H9 (cell line): ENCODE measurements around the gene MAST2. TPM values are rescaled to one million over a fixed set of nuclear protein-coding genes. Genes with fewer than 3 reads are reported as not detected.

Experiments
- DNase-seq: peaks from one replicate; pipeline ENCODE4 v3.0.0-alpha.2; 2017
- H2AFZ ChIP-seq: one replicate; pipeline ENCODE4 v1.6.1; 2013; ENCODE audit warnings: mild to moderate bottlenecking, low read length, control low read depth, moderate library complexity
- H2AK5ac ChIP-seq: 2 replicates; pipeline ENCODE4 v1.6.1; 2013; ENCODE audit warnings: low read length, control low read depth, mixed read lengths; ENCODE audit not compliant: insufficient read length
- H2BK120ac ChIP-seq: one replicate; pipeline ENCODE4 v1.6.1; 2013; ENCODE audit warnings: low read depth, mild to moderate bottlenecking, low read length, control low read depth, inconsistent platforms; ENCODE audit not compliant: poor library complexity, severe bottlenecking
- H2BK12ac ChIP-seq: 2 replicates; pipeline ENCODE4 v1.6.1; 2013; ENCODE audit warnings: low read length, control low read depth, mixed read lengths, low read depth; ENCODE audit not compliant: insufficient read length
- H2BK15ac ChIP-seq: 2 replicates; pipeline ENCODE4 v1.6.1; 2013; ENCODE audit warnings: low read depth, low read length, control low read depth
- H2BK20ac ChIP-seq: one replicate; pipeline ENCODE4 v1.6.1; 2013; ENCODE audit warnings: low read depth, mild to moderate bottlenecking, low read length, control low read depth, inconsistent platforms; ENCODE audit not compliant: poor library complexity, severe bottlenecking
- H2BK5ac ChIP-seq: 2 replicates; pipeline ENCODE4 v1.6.1; 2013; ENCODE audit warnings: low read length, control low read depth, mixed read lengths; ENCODE audit not compliant: insufficient read length
- H3K14ac ChIP-seq: 2 replicates; pipeline ENCODE4 v1.6.1; 2013; ENCODE audit warnings: low read length, control low read depth; ENCODE audit not compliant: insufficient read depth
- H3K18ac ChIP-seq: 2 replicates; pipeline ENCODE4 v1.6.1; 2013; ENCODE audit warnings: low read depth, mild to moderate bottlenecking, mixed read lengths, low read length, control low read depth; ENCODE audit not compliant: insufficient read length
- H3K23ac ChIP-seq: 2 replicates; pipeline ENCODE4 v1.6.1; 2013; ENCODE audit warnings: low read length, control low read depth, mixed read lengths, low read depth; ENCODE audit not compliant: insufficient read length
- H3K23me2 ChIP-seq: 2 replicates; pipeline ENCODE4 v1.6.1; 2013; ENCODE audit warnings: low read depth, mild to moderate bottlenecking, mixed read lengths, low read length, control low read depth; ENCODE audit not compliant: insufficient read length, poor library complexity, severe bottlenecking
- H3K27ac ChIP-seq: 2 replicates; pipeline ENCODE4 v1.5.1; 2013; ENCODE audit warnings: low read length, control low read depth, mixed read lengths, low read depth; ENCODE audit not compliant: insufficient read length
- H3K27me3 ChIP-seq: 2 replicates; pipeline ENCODE4 v1.6.1; 2013; ENCODE audit warnings: low read length, control low read depth, inconsistent platforms; ENCODE audit not compliant: insufficient read depth
- H3K4ac ChIP-seq: 2 replicates; pipeline ENCODE4 v1.6.1; 2013; ENCODE audit warnings: low read depth, mild to moderate bottlenecking, control low read depth, inconsistent platforms, low read length, moderate library complexity
- H3K4me1 ChIP-seq: 2 replicates; pipeline ENCODE4 v1.6.1; 2013; ENCODE audit warnings: low read length, control low read depth, inconsistent platforms; ENCODE audit not compliant: insufficient read depth
- H3K4me2 ChIP-seq: 2 replicates; pipeline ENCODE4 v1.6.1; 2013; ENCODE audit warnings: low read length, control low read depth, mixed read lengths; ENCODE audit not compliant: insufficient read length, insufficient read depth
- H3K56ac ChIP-seq: 2 replicates; pipeline ENCODE4 v1.6.1; 2013; ENCODE audit warnings: low read depth, mild to moderate bottlenecking, mixed read lengths, low read length, control low read depth; ENCODE audit not compliant: insufficient read length
- H3K79me1 ChIP-seq: 2 replicates; pipeline ENCODE4 v1.6.1; 2013; ENCODE audit warnings: low read depth, mild to moderate bottlenecking, moderate library complexity, low read length, control low read depth, inconsistent platforms; ENCODE audit not compliant: insufficient read depth, poor library complexity, severe bottlenecking
- H3K79me2 ChIP-seq: 2 replicates; pipeline ENCODE4 v1.6.1; 2013; ENCODE audit warnings: low read length, control low read depth, inconsistent platforms; ENCODE audit not compliant: insufficient read depth
- H3K9ac ChIP-seq: 2 replicates; pipeline ENCODE4 v1.6.1; 2013; ENCODE audit warnings: low read length, control low read depth, mixed read lengths; ENCODE audit not compliant: insufficient read length; ENCODE audit errors: extremely low read depth
- H3K9me3 ChIP-seq: one replicate; pipeline ENCODE4 v1.6.1; 2013; ENCODE audit warnings: low read depth, low read length, inconsistent platforms; ENCODE audit not compliant: control insufficient read depth
- H3T11ph ChIP-seq: one replicate; pipeline ENCODE4 v1.6.1; 2013; ENCODE audit warnings: mild to moderate bottlenecking, low read length, control low read depth, inconsistent platforms
- H4K20me1 ChIP-seq: one replicate; pipeline ENCODE4 v1.6.1; 2013; ENCODE audit not compliant: control insufficient read depth, insufficient read length, insufficient read depth
- H4K5ac ChIP-seq: 2 replicates; pipeline ENCODE4 v1.6.1; 2013; ENCODE audit warnings: low read depth, mild to moderate bottlenecking, mixed read lengths, low read length, control low read depth; ENCODE audit not compliant: insufficient read length
- H4K8ac ChIP-seq: replicated peaks from 2 replicates; pipeline ENCODE4 v1.6.1; 2013; ENCODE audit warnings: low read length, control low read depth, mixed read lengths, low read depth; ENCODE audit not compliant: insufficient read length
- H4K91ac ChIP-seq: 2 replicates; pipeline ENCODE4 v1.6.1; 2013; ENCODE audit warnings: low read depth, mild to moderate bottlenecking, moderate library complexity, mixed read lengths, low read length, control low read depth; ENCODE audit not compliant: insufficient read length
- H3K27ac Mint-ChIP-seq, 3 experiments: 2 replicates in 2 of 3; 3 replicates in 1 of 3; pipeline ENCODE4 v1.8.0; 2020 to 2021; ENCODE audit warnings: mixed read lengths in 3 of 3, mild to moderate bottlenecking in 1 of 3, moderate library complexity in 1 of 3
- H3K27me3 Mint-ChIP-seq: 2 replicates; pipeline ENCODE4 v1.8.0; 2021; ENCODE audit warnings: low read depth, mild to moderate bottlenecking, moderate library complexity, mixed read lengths
- H3K36me3 Mint-ChIP-seq, 3 experiments: 2 replicates in 2 of 3; 3 replicates in 1 of 3; pipeline ENCODE4 v1.8.0; 2020 to 2021; ENCODE audit warnings: low read depth in 3 of 3, mixed read lengths in 3 of 3; ENCODE audit not compliant: insufficient read depth in 1 of 3
- H3K4me1 Mint-ChIP-seq, 2 experiments: 2 replicates each; pipeline ENCODE4 v1.8.0; 2020; ENCODE audit warnings: mixed read lengths in 2 of 2
- H3K4me3 Mint-ChIP-seq, 2 experiments: 2 replicates in 1 of 2; 3 replicates in 1 of 2; pipeline ENCODE4 v1.8.0; 2020 to 2021; ENCODE audit warnings: mild to moderate bottlenecking in 2 of 2, mixed read lengths in 2 of 2, moderate library complexity in 1 of 2
- H3K9me3 Mint-ChIP-seq, 2 experiments: 2 replicates in 1 of 2; 3 replicates in 1 of 2; pipeline ENCODE4 v1.8.0; 2020; ENCODE audit warnings: mild to moderate bottlenecking in 2 of 2, mixed read lengths in 2 of 2, moderate library complexity in 1 of 2
- CTCF ChIP-seq: fragments of 200-600 bp; sonication (generic); conservative IDR thresholded peaks from 3 replicates; pipeline ENCODE4 v1.8.0; 2021; ENCODE audit warnings: antibody characterized with exemption, mild to moderate bottlenecking
- WGBS: extraction: QIAGEN DNeasy Blood & Tissue Kit; methylation state at CpG from one replicate; pipeline ENCODE4 v1.1.7; 2013; ENCODE audit warnings: missing lambda C conversion rate, low lambda C conversion rate, mixed read lengths; ENCODE audit not compliant: insufficient read length; ENCODE audit errors: extremely low coverage; 5-methylcytosine and 5-hydroxymethylcytosine counted together
- total RNA-seq: library from RNA; stranded (reverse); gene quantifications from 2 replicates; pipeline ENCODE4 v1.2.1, GENCODE V29; 2021

The MAST2 gene
- total RNA-seq, 1 experiment from 2014 or later: 28.8 TPM

DNA sequence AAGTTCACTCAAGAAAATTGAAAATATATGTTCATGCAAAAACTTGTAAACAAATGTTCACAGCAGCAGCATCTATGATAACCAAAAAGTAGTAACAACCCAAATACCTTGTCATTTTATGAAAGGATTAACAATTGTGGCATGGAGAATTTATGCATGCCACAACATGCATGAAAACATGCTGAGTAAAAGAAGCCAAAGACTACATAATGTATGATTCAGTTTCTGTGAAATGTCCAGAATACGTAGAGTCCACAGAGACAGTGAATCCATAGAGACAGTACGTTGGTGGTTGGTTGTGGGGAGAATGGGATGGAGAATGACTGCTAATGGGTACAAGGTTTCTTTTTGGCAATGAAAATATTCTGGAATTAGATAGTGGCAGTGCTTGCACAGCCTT is 148.7 kb downstream of the MAST2 start:
- Histone ChIP-seq H3K18ac (no peak overlapping the region), H3K79me1 (no peaks in the 10 kb centered on the region), H3K9ac (no peak overlapping the region), H4K91ac (no peak overlapping the region), H3K14ac (no peak overlapping the region), H3K27me3 (no peaks in the 10 kb centered on the region), H3K4me1 (peaks cover 6% of the 10 kb centered on the region), H2BK20ac (no peak overlapping the region), H3K79me2 (no peaks in the 10 kb centered on the region), H3K4me2 (no peak overlapping the region), H4K5ac (no peak overlapping the region), H2BK5ac (no peak overlapping the region), H3K56ac (no peak overlapping the region), H3K4ac (no peak overlapping the region), H3K27ac (no peak overlapping the region), H4K8ac (no peak overlapping the region), H3T11ph (no peak overlapping the region), H3K23me2 (no peaks in the 10 kb centered on the region), H3K23ac (no peak overlapping the region), H4K20me1 (no peaks in the 10 kb centered on the region), H2BK12ac (no peak overlapping the region), H2BK15ac (no peak overlapping the region), H3K9me3 (no peaks in the 10 kb centered on the region), H2BK120ac (no peak overlapping the region), H2AFZ (no peak overlapping the region), H2AK5ac (no peak overlapping the region)
- Mint-ChIP-seq H3K4me1 (peaks cover 33 to 34% of the 10 kb centered on the region in 2 experiments), H3K4me3 (no peak overlapping the region), H3K27ac (no peak overlapping the region), H3K36me3 (peaks cover 3 to 5% (median 3%) of the 10 kb centered on the region in 3 experiments; a peak in 6 of 7 replicates), H3K27me3 (no peaks in the 10 kb centered on the region), H3K9me3 (peaks cover 4 to 10% of the 10 kb centered on the region in 2 experiments)
- no CpG with 5 or more reads among the region's 2 CpGs for WGBS
- no peak for DNase-seq
- TF ChIP-seq CTCF: no peak
